SK-N-SH (cell line): ENCODE data around the gene ECHDC1. TPM values are rescaled to one million over a fixed set of nuclear protein-coding genes. Genes with fewer than 3 reads are reported as not detected.

Experiments used
- CTCF ChIA-PET: fragments of 300-600, 350-600 bp; formaldehyde crosslinking; extraction: SDS; loops from one replicate; lab custom pipeline; 2021; lab: Yijun Ruan, JAX
- POLR2A ChIA-PET: fragments of 350-600 bp; sonication (Branson Sonifier 250); formaldehyde crosslinking; extraction: SDS; loops from one replicate; lab custom pipeline; 2020; ENCODE audit warnings: antibody characterized with exemption, inconsistent platforms; lab: Yijun Ruan, JAX
- DNase-seq: peaks from one replicate; pipeline ENCODE4 v3.0.0; 2012
- H2AFZ ChIP-seq: fragments of 200-600 bp; sonication (generic); 2 replicates; pipeline ENCODE4 v1.8.1; 2016; ENCODE audit warnings: antibody characterized with exemption, mild to moderate bottlenecking, low read depth
- H3F3A ChIP-seq: fragments of 200-600 bp; sonication (generic); replicated peaks from 2 replicates; pipeline ENCODE3; 2016; ENCODE audit warnings: antibody characterized with exemption, mild to moderate bottlenecking; ENCODE audit not compliant: insufficient read depth
- H3K27ac ChIP-seq, 2 experiments: fragments of 200-500 bp in 1 of 2; fragments of 200-600 bp in 1 of 2; sonication (Bioruptor generic) in 1 of 2; sonication (generic), shearing (Covaris generic) in 1 of 2; 2 replicates each; pipeline versions ENCODE4 v1.5.1 to v1.6.1; 2014 to 2016; ENCODE audit warnings: low read depth in 2 of 2, inconsistent platforms in 1 of 2, low read length in 1 of 2, mild to moderate bottlenecking in 1 of 2, mixed read lengths in 1 of 2
- H3K27me3 ChIP-seq: fragments of 200-600 bp; sonication (generic), shearing (Covaris generic); 2 replicates; pipeline ENCODE4 v1.6.1; 2016; ENCODE audit warnings: mixed run types; ENCODE audit not compliant: insufficient read depth
- H3K36me3 ChIP-seq, 2 experiments: fragments of 200-500 bp in 1 of 2; fragments of 200-600 bp in 1 of 2; sonication (Bioruptor generic) in 1 of 2; sonication (generic) in 1 of 2; replicated peaks in 1 of 2; 2 replicates each; pipeline versions ENCODE3 to v1.5.1; 2014 to 2016; ENCODE audit warnings: low read length in 1 of 2, mild to moderate bottlenecking in 1 of 2; ENCODE audit not compliant: insufficient read depth in 2 of 2, control insufficient read depth in 1 of 2
- H3K4me1 ChIP-seq, 2 experiments: fragments of 200-500 bp in 1 of 2; fragments of 200-600 bp in 1 of 2; sonication (Bioruptor generic) in 1 of 2; sonication (generic), shearing (Covaris generic) in 1 of 2; 2 replicates each; pipeline versions ENCODE4 v1.5.1 to v1.6.1; 2014 to 2016; ENCODE audit warnings: low read depth in 1 of 2, low read length in 1 of 2, mixed run types in 1 of 2; ENCODE audit not compliant: insufficient read depth in 2 of 2, control insufficient read depth in 1 of 2
- H3K4me2 ChIP-seq: fragments of 200-600 bp; sonication (generic), shearing (Covaris generic); 2 replicates; pipeline ENCODE4 v1.6.1; 2017; ENCODE audit warnings: mixed run types
- H3K4me3 ChIP-seq, 2 experiments: fragments of 200-500 bp in 1 of 2; fragments of 200-600 bp in 1 of 2; sonication (Bioruptor generic) in 1 of 2; sonication (generic), shearing (Covaris generic) in 1 of 2; 2 replicates each; pipeline versions ENCODE4 v1.5.1 to v1.8.1; 2014 to 2016; ENCODE audit warnings: low read depth in 2 of 2, inconsistent platforms in 1 of 2, low read length in 1 of 2, mild to moderate bottlenecking in 1 of 2, mixed read lengths in 1 of 2, moderate library complexity in 1 of 2
- H3K79me2 ChIP-seq: fragments of 200-600 bp; sonication (generic); 2 replicates; pipeline ENCODE4 v1.8.1; 2017; ENCODE audit warnings: mild to moderate bottlenecking; ENCODE audit not compliant: insufficient read depth
- H3K9ac ChIP-seq: fragments of 200-600 bp; sonication (generic); 2 replicates; pipeline ENCODE4 v1.6.1; 2017; ENCODE audit warnings: mixed run types
- H3K9me2 ChIP-seq: fragments of 200-600 bp; sonication (generic); 2 replicates; pipeline ENCODE4 v1.6.1; 2017; ENCODE audit warnings: mixed run types
- H3K9me3 ChIP-seq: fragments of 200-600 bp; sonication (generic); 2 replicates; pipeline ENCODE4 v1.6.1; 2017; ENCODE audit warnings: mixed run types, mild to moderate bottlenecking, moderate library complexity
- H4K20me1 ChIP-seq: fragments of 200-600 bp; sonication (generic); 2 replicates; pipeline ENCODE4 v1.6.1; 2017; ENCODE audit warnings: mild to moderate bottlenecking, mixed run types; ENCODE audit not compliant: insufficient read depth
- MEF2A ChIP-seq: IDR thresholded peaks from 2 replicates; pipeline ENCODE4 v1.4.0; 2012; ENCODE audit warnings: low read depth, borderline replicate concordance
- MXI1 ChIP-seq: IDR thresholded peaks from 2 replicates; pipeline ENCODE4 v1.6.1; 2012; ENCODE audit warnings: mild to moderate bottlenecking, low read depth, low read length, improper control_type of control experiment
- NFIC ChIP-seq: IDR thresholded peaks from 2 replicates; pipeline ENCODE4 v1.4.0; 2012; ENCODE audit warnings: borderline replicate concordance
- NRF1 ChIP-seq: IDR thresholded peaks from 2 replicates; pipeline ENCODE4 v1.6.1; 2012; ENCODE audit warnings: low read depth, mild to moderate bottlenecking, low read length
- POLR2AphosphoS5 ChIP-seq: IDR thresholded peaks from 2 replicates; pipeline ENCODE4 v1.6.1; 2012; ENCODE audit warnings: low read depth, low read length
- RAD21 ChIP-seq: IDR thresholded peaks from 2 replicates; pipeline ENCODE4 v1.6.1; 2012; ENCODE audit warnings: mild to moderate bottlenecking, low read length
- RCOR1 ChIP-seq: fragments of 150-350 bp; IDR thresholded peaks from 2 replicates; pipeline ENCODE4 v1.6.1; 2017; ENCODE audit warnings: antibody characterized with exemption, low read length
- TAF1 ChIP-seq: IDR thresholded peaks from 2 replicates; pipeline ENCODE4 v1.6.1; 2012; ENCODE audit warnings: low read depth, mild to moderate bottlenecking, low read length, moderate library complexity, borderline replicate concordance
- TCF12 ChIP-seq: IDR thresholded peaks from 2 replicates; pipeline ENCODE4 v1.4.0; 2012
- YY1 ChIP-seq: IDR thresholded peaks from 2 replicates; pipeline ENCODE4 v1.4.0; 2012; ENCODE audit warnings: low read depth, mild to moderate bottlenecking
- polyA plus RNA-seq, 3 experiments: library from polyadenylated mRNA; depleted of rRNA; stranded (reverse); fragments of >200 nt; gene quantifications; 2 replicates each; pipeline ENCODE4 v1.2.3, GENCODE V29; 2012
- TF ChIP-seq, protein P1 (sequence below): fragments of 200-600 bp; sonication (generic); IDR thresholded peaks from 2 replicates; pipeline ENCODE4 v1.6.1; 2017; ENCODE audit warnings: antibody characterized with exemption, mild to moderate bottlenecking, moderate library complexity
- TF ChIP-seq, protein P2 (sequence below): IDR thresholded peaks from 2 replicates; pipeline ENCODE4 v1.4.0; 2012; ENCODE audit warnings: low read depth, borderline replicate concordance
- TF ChIP-seq, protein P3 (sequence below): IDR thresholded peaks from 2 replicates; pipeline ENCODE4 v1.4.0; 2012; ENCODE audit warnings: low read depth, borderline replicate concordance
- TF ChIP-seq, protein P4 (sequence below): IDR thresholded peaks from 2 replicates; pipeline ENCODE4 v1.4.0; 2012; ENCODE audit warnings: low read depth
- TF ChIP-seq, protein P5 (sequence below): fragments of 150-350 bp; IDR thresholded peaks from 2 replicates; pipeline ENCODE4 v1.6.1; 2017; ENCODE audit warnings: antibody characterized with exemption, low read length, low read depth, borderline replicate concordance
- TF ChIP-seq, protein P6 (sequence below): fragments of 150-350 bp; IDR thresholded peaks from 2 replicates; pipeline ENCODE4 v1.6.1; 2016; ENCODE audit warnings: mild to moderate bottlenecking, low read depth, low read length

ECHDC1 gene
- polyA plus RNA-seq, 1 of the 3 experiments (the other 2 are of a cell fraction), result 23.3 TPM

DNA sequence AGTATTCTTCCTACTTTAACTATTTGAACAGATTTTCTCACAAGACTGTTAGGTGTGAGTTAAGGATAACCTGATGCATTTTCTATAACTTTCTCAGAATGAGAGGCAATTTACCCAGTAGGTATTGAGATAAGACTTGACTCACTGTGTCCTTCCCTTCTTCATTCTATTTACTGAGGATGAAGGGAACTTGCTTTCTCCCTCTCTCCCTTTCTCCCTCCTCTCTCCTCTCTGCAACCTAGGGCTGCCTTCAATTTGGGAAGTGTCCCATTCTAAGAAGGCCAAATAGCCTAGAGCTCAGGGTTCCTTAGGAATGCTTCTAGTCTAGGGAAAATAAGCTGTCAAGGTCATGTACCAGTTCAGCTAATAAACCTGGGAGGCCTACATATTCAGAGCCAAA lies 3.2 kb downstream of the ECHDC1 start:
- H3K27me3 ChIP-seq, result no peaks in the 10 kb centered on the region
- H3K36me3 ChIP-seq, result peaks cover 6 to 7% of the 10 kb centered on the region in 2 experiments
- peaks cover 10 to 24% of the 10 kb centered on the region in 2 experiments; a peak in 3 of 4 replicates for H3K4me1 ChIP-seq
- CTCF ChIA-PET, result no interaction called here
- no peak for DNase-seq
- no peaks in the 10 kb centered on the region for H3F3A ChIP-seq
- H3K79me2 ChIP-seq, result peaks cover 96% of the 10 kb centered on the region
- H3K9me3 ChIP-seq, result no peaks in the 10 kb centered on the region
- no peak overlapping the region for H3K4me2 ChIP-seq
- H3K9ac ChIP-seq, result no peak overlapping the region
- H3K4me3 ChIP-seq, result no peak overlapping the region
- POLR2A ChIA-PET, result interaction anchor here (1.7 kb wide), 1 partner anchor 174 kb away, joined by 3 read pairs; no protein-coding TSS in a partner anchor
- TF ChIP-seq, protein P1, sequence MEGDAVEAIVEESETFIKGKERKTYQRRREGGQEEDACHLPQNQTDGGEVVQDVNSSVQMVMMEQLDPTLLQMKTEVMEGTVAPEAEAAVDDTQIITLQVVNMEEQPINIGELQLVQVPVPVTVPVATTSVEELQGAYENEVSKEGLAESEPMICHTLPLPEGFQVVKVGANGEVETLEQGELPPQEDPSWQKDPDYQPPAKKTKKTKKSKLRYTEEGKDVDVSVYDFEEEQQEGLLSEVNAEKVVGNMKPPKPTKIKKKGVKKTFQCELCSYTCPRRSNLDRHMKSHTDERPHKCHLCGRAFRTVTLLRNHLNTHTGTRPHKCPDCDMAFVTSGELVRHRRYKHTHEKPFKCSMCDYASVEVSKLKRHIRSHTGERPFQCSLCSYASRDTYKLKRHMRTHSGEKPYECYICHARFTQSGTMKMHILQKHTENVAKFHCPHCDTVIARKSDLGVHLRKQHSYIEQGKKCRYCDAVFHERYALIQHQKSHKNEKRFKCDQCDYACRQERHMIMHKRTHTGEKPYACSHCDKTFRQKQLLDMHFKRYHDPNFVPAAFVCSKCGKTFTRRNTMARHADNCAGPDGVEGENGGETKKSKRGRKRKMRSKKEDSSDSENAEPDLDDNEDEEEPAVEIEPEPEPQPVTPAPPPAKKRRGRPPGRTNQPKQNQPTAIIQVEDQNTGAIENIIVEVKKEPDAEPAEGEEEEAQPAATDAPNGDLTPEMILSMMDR, result no peak
- TF ChIP-seq, protein P2, sequence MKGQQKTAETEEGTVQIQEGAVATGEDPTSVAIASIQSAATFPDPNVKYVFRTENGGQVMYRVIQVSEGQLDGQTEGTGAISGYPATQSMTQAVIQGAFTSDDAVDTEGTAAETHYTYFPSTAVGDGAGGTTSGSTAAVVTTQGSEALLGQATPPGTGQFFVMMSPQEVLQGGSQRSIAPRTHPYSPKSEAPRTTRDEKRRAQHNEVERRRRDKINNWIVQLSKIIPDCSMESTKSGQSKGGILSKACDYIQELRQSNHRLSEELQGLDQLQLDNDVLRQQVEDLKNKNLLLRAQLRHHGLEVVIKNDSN, result no peak
- TF ChIP-seq MEF2A (no peak), NFIC (no peak), POLR2AphosphoS5 (no peak), TAF1 (no peak), YY1 (no peak), NRF1 (no peak), RAD21 (no peak), TCF12 (no peak), RCOR1 (no peak), MXI1 (no peak)
- TF ChIP-seq, protein P3, sequence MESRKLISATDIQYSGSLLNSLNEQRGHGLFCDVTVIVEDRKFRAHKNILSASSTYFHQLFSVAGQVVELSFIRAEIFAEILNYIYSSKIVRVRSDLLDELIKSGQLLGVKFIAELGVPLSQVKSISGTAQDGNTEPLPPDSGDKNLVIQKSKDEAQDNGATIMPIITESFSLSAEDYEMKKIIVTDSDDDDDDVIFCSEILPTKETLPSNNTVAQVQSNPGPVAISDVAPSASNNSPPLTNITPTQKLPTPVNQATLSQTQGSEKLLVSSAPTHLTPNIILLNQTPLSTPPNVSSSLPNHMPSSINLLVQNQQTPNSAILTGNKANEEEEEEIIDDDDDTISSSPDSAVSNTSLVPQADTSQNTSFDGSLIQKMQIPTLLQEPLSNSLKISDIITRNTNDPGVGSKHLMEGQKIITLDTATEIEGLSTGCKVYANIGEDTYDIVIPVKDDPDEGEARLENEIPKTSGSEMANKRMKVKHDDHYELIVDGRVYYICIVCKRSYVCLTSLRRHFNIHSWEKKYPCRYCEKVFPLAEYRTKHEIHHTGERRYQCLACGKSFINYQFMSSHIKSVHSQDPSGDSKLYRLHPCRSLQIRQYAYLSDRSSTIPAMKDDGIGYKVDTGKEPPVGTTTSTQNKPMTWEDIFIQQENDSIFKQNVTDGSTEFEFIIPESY, result no peak
- TF ChIP-seq, protein P4, sequence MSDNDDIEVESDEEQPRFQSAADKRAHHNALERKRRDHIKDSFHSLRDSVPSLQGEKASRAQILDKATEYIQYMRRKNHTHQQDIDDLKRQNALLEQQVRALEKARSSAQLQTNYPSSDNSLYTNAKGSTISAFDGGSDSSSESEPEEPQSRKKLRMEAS, result no peak
- TF ChIP-seq, protein P5, sequence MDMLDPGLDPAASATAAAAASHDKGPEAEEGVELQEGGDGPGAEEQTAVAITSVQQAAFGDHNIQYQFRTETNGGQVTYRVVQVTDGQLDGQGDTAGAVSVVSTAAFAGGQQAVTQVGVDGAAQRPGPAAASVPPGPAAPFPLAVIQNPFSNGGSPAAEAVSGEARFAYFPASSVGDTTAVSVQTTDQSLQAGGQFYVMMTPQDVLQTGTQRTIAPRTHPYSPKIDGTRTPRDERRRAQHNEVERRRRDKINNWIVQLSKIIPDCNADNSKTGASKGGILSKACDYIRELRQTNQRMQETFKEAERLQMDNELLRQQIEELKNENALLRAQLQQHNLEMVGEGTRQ, result no peak
- TF ChIP-seq, protein P6, sequence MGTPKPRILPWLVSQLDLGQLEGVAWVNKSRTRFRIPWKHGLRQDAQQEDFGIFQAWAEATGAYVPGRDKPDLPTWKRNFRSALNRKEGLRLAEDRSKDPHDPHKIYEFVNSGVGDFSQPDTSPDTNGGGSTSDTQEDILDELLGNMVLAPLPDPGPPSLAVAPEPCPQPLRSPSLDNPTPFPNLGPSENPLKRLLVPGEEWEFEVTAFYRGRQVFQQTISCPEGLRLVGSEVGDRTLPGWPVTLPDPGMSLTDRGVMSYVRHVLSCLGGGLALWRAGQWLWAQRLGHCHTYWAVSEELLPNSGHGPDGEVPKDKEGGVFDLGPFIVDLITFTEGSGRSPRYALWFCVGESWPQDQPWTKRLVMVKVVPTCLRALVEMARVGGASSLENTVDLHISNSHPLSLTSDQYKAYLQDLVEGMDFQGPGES, result no peak
- no peak overlapping the region for H2AFZ ChIP-seq
- H3K9me2 ChIP-seq, result no peaks in the 10 kb centered on the region
- H3K27ac ChIP-seq, result no peak overlapping the region
- peaks cover 7% of the 10 kb centered on the region; the same call in 1 of the 2 replicates for H4K20me1 ChIP-seq
